Stimulated activated CD4-positive, alpha-beta T cell treated with anti-CD3 and anti-CD28 coated beads, TNF-alpha, amount 100 ng/mL, for 48 hours (primary cell): ENCODE measurements around the gene NOL6.
"Not testable (repeated sequence)": the region's sequence is repeated elsewhere in the genome, so short reads cannot be mapped to it uniquely, and the experiment has no call there.

Experiments
- DNase-seq, 3 donors: peaks; one replicate each; pipeline ENCODE4 v3.0.0-alpha.2; 2020; ENCODE audit warnings: low read depth in 3 of 3

NOL6 gene

DNA sequence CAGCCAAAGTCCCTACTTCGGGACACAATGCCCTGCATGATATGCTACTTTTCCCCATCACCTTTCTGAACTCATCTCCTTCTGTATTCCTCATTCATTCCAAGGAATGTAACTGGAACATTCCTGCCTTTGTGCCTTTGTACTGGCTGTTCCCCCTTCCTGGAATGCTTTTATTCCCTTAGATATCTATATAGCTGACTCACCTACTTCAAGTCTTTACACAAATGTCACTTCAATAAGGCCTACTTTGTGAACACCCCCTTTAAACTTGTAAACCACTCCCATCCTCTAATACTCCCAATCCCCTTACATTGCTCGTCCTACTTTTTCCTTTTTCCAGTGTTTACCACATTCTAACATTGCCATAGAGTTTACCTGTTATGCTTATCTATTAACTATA, 2.4 kb downstream of the NOL6 start:
- no peak for DNase-seq

DNA sequence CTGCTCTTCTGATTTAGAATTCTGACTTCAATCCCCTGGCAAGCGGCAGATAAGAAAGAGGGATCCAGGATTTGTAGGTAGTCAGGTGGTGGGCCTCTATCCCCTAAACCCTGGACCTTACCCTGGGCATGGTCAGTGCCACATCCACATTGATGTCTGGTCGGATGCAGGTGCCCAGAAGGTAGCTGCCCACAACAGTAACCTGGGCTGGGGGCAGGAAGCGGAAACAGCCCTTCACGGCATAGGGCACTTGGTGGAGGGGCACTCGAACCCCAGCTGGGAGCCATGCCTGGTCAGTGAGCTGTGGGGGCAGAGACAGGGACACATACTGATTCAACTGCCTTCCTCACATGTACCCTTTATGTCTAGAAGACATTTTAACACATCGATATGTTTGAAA, 3.8 kb downstream of the NOL6 start:
- no peak for DNase-seq

DNA sequence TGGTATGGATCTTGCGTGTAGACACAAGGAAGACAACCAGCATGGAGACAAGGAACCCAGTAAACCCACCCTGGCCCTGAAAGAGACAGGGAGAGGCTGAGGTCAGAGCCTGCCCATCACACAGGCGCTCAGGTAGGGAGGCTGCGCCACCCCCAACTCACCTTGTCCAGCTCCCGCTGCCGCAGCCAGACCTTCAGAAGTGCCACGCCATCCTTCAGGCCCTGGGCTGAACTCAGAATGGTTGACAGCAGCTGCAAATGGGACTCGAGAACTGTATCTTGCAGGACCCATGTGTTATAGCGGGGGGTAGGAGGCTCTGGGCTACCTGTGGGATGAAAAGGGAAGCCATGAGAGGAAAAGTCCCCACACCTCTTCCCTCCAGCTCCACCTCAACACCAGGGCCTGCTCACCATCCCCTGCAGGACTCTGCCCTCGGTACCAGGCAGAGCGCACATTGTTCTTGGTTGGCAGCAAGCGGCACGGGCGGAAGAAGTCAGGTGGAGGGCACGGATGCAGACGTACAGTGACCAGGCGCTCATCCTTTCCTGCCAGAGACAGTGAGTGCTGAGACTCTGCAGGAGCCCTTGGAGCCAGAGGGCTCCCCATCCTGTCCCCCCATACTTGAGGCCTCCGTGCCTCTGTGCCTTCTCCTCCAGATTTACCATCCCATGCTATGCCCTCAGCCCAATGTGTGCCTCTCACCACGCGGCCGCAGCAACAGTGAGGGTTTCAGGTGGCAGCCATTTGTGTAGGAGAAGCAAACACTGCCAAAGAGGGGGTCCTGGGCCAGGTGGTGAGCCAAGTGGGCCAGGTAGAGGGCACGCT, 4.7 kb downstream of the NOL6 start:
- DNase-seq = no peak

DNA sequence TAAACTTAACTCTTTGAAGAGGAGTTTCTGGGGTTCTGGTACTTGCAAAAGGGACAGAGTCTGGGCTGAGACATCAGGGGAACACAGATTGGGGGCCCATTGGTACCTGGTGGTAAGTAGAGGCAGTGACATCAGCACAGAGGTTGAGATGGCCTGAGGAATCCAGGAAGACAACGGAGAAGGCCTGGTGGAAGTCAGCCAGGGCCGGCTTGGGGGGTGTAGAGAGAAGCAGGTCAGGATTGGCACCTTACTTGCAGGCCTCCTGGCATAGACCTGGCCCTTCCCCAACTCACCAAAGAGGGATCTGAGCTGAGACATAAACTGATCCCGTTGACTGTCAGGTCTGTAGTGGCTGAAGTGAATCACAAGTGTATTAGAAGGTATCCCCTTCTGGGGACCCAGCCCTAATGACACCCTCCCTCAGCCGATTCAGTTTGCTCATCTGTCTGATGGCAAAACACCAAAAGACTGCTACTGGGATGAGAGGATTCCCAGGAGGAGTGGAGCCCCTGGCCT, 5.5 kb downstream of the NOL6 start:
- no peak for DNase-seq

DNA sequence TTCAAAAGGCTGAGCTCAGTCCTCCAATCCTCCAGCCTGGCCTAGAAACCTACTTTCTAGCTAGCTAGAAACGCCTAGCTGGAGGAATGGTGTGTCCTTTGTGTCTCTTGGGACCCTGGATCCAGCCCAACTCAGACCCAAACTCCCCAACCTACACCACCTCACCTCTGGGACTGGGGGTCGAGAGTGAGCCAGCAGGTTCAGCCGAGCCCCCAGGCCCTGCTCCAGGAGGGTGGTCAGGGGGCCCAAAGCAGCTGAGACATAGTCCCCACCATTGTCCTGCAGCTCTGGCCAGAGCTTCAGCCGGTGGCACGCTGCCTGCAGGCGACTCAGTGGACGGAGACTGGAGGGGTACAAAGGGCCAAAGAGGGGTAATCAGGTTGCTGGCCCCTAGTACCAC, 6.2 kb downstream of the NOL6 start:
- no peak for DNase-seq

DNA sequence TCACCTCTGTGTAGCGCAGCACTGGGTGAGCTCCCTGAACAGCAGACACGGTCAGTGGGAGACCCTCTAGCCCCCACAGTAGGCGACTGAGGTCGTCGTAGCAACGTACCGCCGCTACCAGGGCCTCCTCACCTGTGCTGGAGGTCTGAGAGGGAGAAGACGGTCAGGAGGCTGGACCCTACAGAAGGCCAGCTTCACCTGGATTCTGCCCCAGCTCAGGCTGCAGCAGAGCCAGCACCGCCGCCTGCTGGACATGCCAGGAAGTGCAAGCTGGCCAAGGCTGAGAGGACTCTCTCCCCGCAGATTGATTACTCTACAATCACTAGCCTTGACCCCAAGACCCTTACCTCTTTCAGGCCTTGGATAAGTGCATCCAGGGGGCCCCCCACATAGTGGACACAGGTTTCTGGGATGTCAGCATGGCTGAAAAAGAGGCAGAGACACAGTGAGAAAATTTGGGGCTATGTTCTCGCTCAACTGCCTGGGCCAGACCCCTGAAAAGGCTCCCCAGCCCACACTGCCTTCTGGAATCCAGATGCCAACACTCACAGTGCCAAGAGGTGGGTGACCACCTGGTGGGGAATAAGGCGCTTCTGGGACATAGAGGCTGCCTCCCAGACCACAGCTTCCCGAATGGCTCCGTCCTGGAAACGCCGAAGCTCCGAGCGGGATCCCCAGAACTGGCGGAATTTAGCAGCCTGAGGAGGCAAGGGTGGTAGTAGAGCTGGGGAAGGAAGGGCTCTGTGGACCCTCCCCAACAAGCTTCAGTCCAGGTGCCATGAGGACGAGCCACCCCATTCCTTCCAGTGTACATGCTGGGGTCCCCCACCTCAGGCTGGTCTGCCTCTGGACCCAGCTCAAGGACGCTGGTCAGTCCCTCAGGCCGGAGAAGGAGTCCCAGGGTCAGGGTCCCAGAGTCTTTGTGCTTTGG, 6.9 kb downstream of the NOL6 start:
- DNase-seq = peak; percentile 31 to 58 (median 54)

DNA sequence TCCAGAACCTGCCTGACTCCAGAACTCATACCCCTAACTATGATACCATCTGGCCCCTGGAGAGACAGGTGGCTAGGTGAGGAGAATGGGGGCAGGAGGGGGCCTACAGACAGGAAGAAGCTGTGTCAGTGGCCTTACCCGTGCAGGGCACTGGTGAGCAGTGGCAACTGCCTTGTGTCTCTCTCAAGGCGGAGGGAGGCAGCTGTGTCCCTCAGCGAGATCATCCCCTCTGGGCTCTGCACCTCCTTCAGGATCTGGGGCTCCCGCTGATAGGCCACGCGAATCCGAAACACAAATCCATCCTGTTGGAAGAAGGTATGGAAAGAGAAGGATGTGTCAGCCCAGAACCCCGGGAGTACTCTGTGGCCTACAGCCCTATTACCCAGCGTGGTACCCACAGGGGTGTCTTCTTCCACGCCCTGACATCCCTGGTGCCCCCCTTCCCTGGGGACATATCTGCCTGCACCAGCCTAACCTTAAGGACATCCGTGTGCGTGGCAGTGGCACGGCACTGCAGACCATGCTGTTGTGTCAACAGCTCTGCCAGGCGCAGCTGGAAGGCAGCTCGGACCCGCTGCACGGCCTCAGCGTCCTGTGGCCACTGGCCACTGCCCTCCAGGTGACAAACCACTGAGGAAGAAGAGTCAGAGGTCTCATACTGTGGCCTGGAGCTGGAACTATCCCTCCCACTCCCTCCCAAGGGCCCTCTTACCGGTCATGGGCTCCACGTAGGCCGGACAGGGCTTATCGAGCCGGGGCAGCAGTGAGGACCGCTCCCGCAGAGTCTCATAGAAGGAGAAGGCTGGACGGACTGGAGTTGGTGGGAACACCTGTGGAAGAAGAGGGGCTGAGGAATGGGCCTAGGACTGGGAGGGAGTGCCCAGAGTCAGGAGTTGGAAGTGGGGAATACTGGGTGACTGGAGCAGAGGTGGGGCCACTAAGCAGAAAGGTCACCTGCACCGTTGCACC, 7.8 kb downstream of the NOL6 start:
- no peak for DNase-seq

DNA sequence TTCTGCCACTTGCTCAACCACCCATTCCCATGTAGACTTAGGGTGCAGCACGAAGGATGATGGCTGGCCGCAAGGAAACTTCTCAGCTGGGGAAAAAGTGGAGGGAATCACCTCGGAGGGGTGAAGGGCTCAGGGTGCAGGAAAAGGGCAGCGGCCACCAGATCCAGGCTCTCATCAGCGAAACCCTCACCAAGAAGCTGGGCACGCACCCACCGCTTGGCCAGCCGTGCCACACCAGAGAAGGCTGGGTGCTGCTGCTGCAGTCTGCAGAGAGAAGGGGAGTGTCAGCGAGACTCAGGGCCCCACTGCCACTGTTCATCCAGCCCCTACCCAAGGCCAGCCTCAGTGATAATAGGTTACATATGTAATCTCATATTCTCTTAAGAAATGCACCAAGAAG, 8.6 kb downstream of the NOL6 start:
- DNase-seq = no peak

DNA sequence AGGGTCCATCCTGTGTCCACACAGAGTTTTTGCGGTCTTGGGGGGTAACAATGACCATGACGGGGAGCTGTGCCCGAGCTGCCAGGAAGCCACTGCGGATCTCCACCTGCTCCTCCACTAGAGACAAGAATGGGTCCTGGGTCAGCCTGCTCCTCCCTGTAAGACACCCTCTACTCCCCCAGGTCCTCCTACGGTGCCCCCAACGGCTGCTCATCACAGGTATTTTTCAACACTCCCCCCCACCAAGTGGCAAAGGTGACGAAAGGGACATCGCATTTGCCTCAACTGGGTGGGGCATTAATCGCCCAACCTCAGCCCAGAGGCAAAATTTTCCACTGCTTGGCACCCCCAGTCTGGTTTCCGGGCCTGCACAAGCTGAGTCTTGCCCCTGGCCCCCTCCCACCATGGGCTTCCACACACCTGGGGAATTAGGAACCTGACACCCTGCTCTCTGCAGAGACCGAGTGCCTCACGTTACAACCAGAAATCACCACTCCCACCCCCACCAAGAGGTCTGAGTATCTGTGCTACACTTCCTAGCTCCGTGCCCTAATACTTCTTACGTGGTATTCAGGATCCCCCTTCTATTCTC, 9.6 kb downstream of the NOL6 start:
- no peak for DNase-seq

DNA sequence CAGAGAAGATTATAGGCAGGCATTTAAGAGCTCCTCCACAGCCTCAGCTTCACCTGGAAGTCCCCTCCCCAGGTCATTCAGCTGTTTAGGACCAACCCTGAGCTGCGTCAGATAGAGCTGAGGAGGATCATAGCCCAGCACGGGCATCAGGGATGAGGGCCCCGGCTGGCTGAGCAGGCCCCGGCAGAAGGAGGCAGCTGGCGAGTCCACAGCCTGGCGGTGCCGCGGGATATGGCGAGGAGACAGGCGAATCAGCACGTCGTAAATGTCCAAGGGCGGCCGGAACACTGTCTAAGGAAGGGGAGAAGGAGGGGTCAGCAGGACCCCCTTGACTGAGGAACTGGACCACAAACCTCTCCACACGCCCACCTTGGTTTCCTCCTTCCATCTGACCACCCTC, 10.6 kb downstream of the NOL6 start:
- no peak for DNase-seq

DNA sequence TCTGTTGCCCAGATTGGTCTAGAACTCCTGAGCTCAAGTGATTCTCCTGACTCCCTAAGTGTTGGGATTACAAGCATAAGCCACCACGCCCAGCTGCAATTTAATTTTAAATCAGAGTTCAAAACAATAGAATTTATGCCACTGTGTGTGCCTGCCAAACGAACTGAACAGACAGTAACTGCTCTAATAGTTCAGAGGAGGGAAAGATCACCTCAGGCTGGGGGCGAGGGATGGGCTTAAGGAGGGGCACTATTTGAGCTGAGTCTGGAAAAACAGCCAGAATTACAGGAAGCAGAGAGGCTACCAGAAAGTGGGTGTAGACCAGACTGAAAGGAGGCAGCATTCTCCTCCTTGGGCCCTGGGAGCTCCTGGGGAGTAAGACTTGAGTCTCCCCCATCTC, 12.2 kb downstream of the NOL6 start:
- no peak for DNase-seq

DNA sequence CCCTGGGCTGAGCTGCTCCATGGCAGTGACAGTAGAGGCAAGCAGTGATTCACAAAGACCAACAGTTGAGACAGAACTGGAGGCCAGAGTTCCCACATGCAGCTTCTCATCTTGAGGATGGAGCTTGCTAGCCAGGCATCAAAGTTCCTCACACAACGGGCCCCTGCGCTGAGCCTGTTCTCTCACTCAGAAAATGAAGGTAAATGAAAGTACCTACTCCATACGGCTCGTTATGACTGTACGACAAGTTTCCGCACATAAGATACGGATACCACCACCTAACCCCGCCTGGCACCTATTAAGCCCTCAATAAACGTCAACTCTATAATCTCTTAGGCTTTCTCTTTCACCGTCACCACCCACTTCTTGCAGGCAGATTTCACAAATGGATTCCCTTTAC, 12.9 kb downstream of the NOL6 start:
- no peak for DNase-seq

DNA sequence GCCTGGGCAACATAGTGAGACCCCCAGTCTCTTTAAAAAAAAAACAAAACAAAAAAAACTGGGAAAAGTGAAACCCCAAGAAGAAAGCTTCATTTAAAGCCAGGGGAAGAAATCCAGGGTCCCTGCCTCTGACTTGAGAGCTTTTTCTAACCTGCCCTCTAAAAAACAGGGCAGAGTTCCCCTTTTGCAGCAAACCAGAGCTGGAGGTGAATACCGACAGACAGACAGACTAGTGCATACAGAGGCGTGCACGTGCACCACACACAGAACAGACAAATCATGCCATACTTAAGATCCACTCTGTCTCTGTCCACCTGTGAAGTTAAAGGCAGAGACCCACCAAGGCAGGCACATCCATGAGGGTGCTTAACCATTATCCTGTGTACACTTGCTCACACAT, 14.6 kb downstream of the NOL6 start:
- DNase-seq = no peak

DNA sequence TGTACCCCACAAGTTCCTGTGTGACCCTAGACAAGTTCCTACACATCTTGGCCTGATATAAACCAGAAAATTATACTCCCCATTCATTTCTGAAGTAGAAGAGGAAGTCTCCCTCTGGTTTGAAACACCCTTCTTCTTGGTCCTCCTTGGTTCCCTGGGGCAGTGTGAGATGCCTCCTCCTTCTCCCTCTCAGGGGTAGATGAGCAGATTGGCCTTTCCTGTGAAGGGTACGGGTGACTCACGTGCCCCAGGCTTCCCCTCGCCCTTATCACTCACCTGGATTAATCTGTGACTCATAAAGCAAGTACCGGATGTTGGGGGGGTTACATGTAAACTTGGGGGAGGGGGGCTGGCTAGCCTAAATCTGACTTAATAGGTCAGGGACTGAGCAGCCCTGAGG, 15.3 kb downstream of the NOL6 start:
- DNase-seq = peak in 1 of 3 donors; percentile 63

DNA sequence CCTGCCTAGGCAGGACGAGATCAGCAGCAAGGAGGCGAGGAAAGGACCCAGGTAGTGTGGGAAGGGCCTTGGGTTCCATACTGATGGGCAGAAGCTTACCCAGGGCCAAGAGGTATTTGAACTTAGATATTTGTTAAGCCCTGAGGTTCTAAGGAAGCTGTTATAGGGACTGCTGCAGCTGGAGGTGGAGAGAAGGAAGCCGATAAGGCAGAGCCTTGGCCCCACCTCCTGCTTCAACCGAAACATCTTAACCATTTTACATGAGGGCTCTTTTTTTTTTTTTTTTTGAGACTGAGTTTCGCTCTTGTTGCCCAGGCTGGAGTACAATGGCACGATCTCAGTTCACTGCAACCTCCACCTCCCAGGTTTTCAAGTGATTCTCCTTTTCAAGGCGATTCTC, 17.8 kb downstream of the NOL6 start:
- DNase-seq = no peak

DNA sequence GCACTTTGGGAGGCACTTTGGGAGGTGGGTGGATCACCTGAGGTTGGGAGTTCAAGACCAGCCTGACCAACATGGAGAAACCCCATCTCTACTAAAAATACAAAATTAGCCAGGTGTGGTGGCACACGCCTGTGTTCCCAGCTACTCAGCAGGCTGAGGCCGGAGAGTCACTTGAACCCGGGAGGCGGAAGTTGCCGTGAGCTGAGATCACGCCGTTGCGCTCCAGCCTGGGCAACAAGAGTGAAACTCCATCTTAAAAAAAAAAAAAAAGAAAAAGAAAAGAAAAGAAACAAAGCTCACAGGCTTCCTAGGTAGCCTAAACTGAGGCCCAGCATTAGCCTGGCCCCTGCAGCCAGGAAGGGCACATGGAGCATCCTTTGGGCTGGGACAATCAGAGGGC, 18.3 kb downstream of the NOL6 start:
- DNase-seq = not testable (repeated sequence)

DNA sequence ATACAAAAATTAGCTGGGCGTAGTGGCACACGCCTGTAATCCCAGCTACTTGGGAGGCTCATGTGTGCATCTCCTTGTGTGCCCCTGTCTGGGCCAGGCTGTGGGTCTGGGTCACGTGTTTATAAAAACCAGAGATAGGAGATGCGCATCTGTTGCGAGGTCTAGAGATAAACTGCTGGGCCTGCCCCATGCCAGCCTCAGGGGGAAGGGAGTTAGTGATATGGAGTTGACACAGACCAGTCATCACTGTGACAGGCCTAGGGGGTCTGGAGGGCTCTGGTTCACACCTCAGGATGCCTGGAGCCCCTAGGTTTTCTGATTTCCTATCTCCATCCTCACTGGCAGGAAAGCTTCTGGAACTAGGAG, 19.1 kb downstream of the NOL6 start:
- not testable (repeated sequence) for DNase-seq

DNA sequence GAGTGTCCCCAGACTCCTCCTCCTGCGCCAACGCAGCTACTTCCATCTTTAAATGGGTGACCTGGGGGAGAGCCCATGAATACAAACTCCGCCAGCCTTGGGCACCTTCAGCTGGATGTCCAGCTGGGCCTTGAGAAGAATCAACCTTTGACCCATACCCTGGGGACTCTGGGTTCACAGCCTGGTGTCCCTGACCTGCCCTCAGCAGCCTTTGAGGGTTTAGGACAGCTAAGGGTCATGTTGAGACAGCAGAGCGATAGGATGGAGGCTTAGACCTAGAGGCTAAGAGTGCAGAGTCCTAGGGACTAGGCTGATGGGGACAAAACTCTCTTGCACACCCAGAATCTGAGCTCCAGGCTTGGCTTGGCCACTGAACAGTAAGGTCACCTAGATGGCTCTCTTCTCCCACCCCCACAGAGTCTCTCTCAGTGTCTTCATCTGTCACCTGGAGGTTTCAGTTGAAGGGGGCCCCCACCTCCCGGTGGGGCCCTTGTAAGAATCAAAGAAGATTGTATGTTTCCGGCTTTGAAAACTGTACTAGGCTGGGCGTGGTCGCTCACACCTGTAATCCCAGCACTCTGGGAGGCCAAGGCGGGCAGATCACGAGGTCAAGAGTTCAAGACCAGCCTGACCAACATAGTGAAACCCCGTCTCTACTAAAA, 19.6 kb downstream of the NOL6 start:
- no peak for DNase-seq

DNA sequence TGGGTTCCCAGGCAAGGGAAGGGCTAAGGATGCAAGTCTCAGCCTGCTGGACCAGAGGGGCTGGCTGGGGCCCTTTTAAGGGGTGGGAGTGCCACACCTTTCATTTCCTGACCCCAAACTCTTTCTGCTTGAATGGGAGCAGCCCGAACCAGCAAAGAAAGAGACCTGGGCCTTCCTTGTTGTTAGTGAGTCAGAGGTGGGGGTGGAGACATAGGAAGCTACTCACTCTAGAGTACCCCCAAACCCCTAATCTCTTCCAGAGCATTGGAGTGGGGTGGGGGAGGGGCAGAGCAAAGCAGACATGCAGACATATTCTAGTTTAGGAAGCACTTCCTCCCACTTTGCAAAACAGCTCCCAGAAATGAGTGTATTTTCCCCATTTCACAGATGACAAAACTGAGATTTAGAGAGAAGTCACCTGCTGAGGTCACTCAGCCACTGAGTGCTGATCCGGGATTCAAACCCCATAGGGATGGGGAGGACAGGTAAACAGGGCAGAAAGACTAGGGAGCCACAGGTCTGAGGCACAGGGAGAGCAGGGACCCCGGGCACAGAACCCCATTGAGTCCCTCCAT, 20.4 kb downstream of the NOL6 start:
- no peak for DNase-seq

DNA sequence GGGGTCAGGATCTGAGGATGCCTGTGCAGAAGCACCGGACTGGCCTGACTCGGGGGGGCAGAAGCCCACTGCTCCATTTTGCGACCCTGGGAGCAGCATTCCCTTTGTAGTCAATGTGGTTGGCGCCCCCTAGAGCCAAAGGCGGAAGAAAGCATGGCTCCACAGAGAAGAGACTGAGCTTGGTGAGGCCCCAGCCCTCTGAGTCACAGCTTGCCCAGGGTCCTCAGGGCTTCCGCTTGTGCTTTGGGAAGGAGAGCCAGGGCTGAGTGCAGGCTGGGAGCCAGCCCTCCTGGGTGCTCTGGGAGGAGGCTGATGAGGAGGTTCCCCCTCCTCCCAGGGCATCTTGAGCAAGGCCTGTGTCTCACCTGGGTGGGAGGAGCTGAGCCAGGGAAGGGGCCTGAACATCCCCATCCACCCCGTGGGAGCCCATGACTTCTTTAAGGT, 20.9 kb downstream of the NOL6 start:
- DNase-seq = peak in 2 of 3 donors; percentile 33 to 55
